NCI-H1105 treated with DMSO at 0.1 percent for 48 hours (cell line): Measurements from ENCODE around the gene FSTL1.

ENCODE experiments used
- DNase-seq: peaks from one replicate; lab custom pipeline; 2025; lab: John Stamatoyannopoulos, UW

The FSTL1 gene

GRCh38 chr3:120353463-120353862 is 97.3 kb downstream of the FSTL1 start:
- no peak for DNase-seq

- DNase-seq, result no peak
Measured at GRCh38 chr3:120352017-120352416, 98.8 kb downstream of the FSTL1 start.

GRCh38 chr3:120350401-120350941 is 100.3 kb downstream of the FSTL1 start:
- no peak for DNase-seq

- DNase-seq, result peak; percentile 69
Measured at GRCh38 chr3:120349855-120350125, 101.0 kb downstream of the FSTL1 start.

- peak; percentile 96 for DNase-seq
Measured at GRCh38 chr3:120348991-120349854, 101.6 kb downstream of the FSTL1 start, which contains the start of gene LRRC58. TSS of gene LRRC58 (minus strand) at chr3:120349354. CDS start at chr3:120349243, 111 bp downstream.

- peak; percentile 84 for DNase-seq
Measured at GRCh38 chr3:120348065-120348990, 102.5 kb downstream of the FSTL1 start.

- no peak for DNase-seq
Measured at GRCh38 chr3:120344349-120344748, 106.4 kb downstream of the FSTL1 start.
